ENCODE measurements around the gene MCCC1. TPM values are rescaled to one million over a fixed set of nuclear protein-coding genes. Genes with fewer than 3 reads are reported as not detected.

Gene MCCC1
- total RNA-seq, 2 donors from 2014 or later = 34.7 to 34.8 TPM

- Mint-ChIP-seq H3K4me1 (peaks cover 5% of the 10 kb centered on the region), H3K27me3 (ENCODE audit: insufficient read depth) (peaks cover 2% of the 10 kb centered on the region), H3K27ac (no peak overlapping the region), H3K9me3 (no peaks in the 10 kb centered on the region), H3K4me3 (no peak overlapping the region), H3K36me3 (ENCODE audit: low read depth) (no peaks in the 10 kb centered on the region)
- DNase-seq = no peak
- Histone ChIP-seq H3K9me3 (ENCODE audit: control insufficient read depth, low read length) (no peaks in the 10 kb centered on the region), H3K36me3 (ENCODE audit: control insufficient read depth, insufficient read depth, low read length) (no peaks in the 10 kb centered on the region), H3K4me3 (ENCODE audit: low read length) (no peak overlapping the region), H3K4me1 (ENCODE audit: control insufficient read depth, insufficient read depth, low read length) (no peaks in the 10 kb centered on the region), H3K27me3 (ENCODE audit: control insufficient read depth, insufficient read depth, low read length, poor library complexity, severe bottlenecking) (no peaks in the 10 kb centered on the region), H3K27ac (ENCODE audit: low read depth, low read length) (no peak overlapping the region), H3K9ac (ENCODE audit: extremely low read depth, low read length, poor library complexity, severe bottlenecking) (no peak overlapping the region)
- no peak for TF ChIP-seq CTCF (conservative IDR thresholded peaks at IDR 0.05)
- 76 to 81% methylated on average over 9 to 11 of the region's 11 CpGs for WGBS, 2 experiments (ENCODE audit: insufficient coverage in 1 of 2, insufficient read length in 1 of 2)
Measured at GRCh38 chr3:183142199-183142598, 42.9 kb upstream of the MCCC1 start.

- Mint-ChIP-seq H3K27ac (no peak overlapping the region), H3K27me3 (ENCODE audit: insufficient read depth) (no peaks in the 10 kb centered on the region), H3K36me3 (ENCODE audit: low read depth) (no peaks in the 10 kb centered on the region), H3K4me3 (no peak overlapping the region), H3K4me1 (peaks cover 5% of the 10 kb centered on the region), H3K9me3 (peaks cover 9% of the 10 kb centered on the region)
- no peak for DNase-seq
- H3K4me1 ChIP-seq (ENCODE audit: control insufficient read depth, insufficient read depth, low read length) = no peaks in the 10 kb centered on the region
- H3K27me3 ChIP-seq (ENCODE audit: control insufficient read depth, insufficient read depth, low read length, poor library complexity, severe bottlenecking) = no peaks in the 10 kb centered on the region
- TF ChIP-seq CTCF (conservative IDR thresholded peaks at IDR 0.05) = no peak
- H3K9ac ChIP-seq (ENCODE audit: extremely low read depth, low read length, poor library complexity, severe bottlenecking) = no peak overlapping the region
- H3K9me3 ChIP-seq (ENCODE audit: control insufficient read depth, low read length) = peaks cover 7% of the 10 kb centered on the region
- no peak overlapping the region for H3K4me3 ChIP-seq (ENCODE audit: low read length)
- no peak overlapping the region for H3K27ac ChIP-seq (ENCODE audit: low read depth, low read length)
- no peaks in the 10 kb centered on the region for H3K36me3 ChIP-seq (ENCODE audit: control insufficient read depth, insufficient read depth, low read length)
- WGBS, 2 experiments (ENCODE audit: insufficient coverage in 1 of 2, insufficient read length in 1 of 2) = 88 to 97% methylated on average over 1 to 2 of the region's 2 CpGs
Measured at GRCh38 chr3:183134844-183135243, 35.5 kb upstream of the MCCC1 start.

GRCh38 chr3:183132409-183132808 lies 33.1 kb upstream of the MCCC1 start:
- 57 to 60% methylated on average over 5 to 6 of the region's 6 CpGs for WGBS, 2 experiments (ENCODE audit: insufficient coverage in 1 of 2, insufficient read length in 1 of 2)

More at GRCh38 chr3:183132409-183132808, 33.1 kb upstream of the MCCC1 start:
- DNase-seq = no peak
- Mint-ChIP-seq H3K27ac (no peak overlapping the region), H3K27me3 (ENCODE audit: insufficient read depth) (no peaks in the 10 kb centered on the region), H3K4me1 (no peaks in the 10 kb centered on the region), H3K36me3 (ENCODE audit: low read depth) (peaks cover 2% of the 10 kb centered on the region), H3K9me3 (peaks cover 27% of the 10 kb centered on the region), H3K4me3 (no peak overlapping the region)
- Histone ChIP-seq H3K36me3 (ENCODE audit: control insufficient read depth, insufficient read depth, low read length) (no peaks in the 10 kb centered on the region), H3K27ac (ENCODE audit: low read depth, low read length) (no peak overlapping the region), H3K4me1 (ENCODE audit: control insufficient read depth, insufficient read depth, low read length) (no peaks in the 10 kb centered on the region), H3K4me3 (ENCODE audit: low read length) (no peak overlapping the region), H3K27me3 (ENCODE audit: control insufficient read depth, insufficient read depth, low read length, poor library complexity, severe bottlenecking) (no peaks in the 10 kb centered on the region), H3K9me3 (ENCODE audit: control insufficient read depth, low read length) (peaks cover 25% of the 10 kb centered on the region), H3K9ac (ENCODE audit: extremely low read depth, low read length, poor library complexity, severe bottlenecking) (no peak overlapping the region)
- TF ChIP-seq CTCF (conservative IDR thresholded peaks at IDR 0.05) = no peak

Measured in endodermal cell (in vitro differentiated cells).